PFSK-1 (cell line): ENCODE data around the gene TRIM8.

Source experiments
- FOXP2 ChIP-seq: optimal IDR thresholded peaks from 2 replicates; pipeline ENCODE3; 2011; ENCODE audit warnings: borderline replicate concordance, control low read depth, inconsistent platforms; ENCODE audit not compliant: insufficient read depth; ENCODE audit errors: extremely low read length, extremely low read depth
- POLR2AphosphoS5 ChIP-seq: IDR thresholded peaks from 2 replicates; pipeline ENCODE4 v1.6.1; 2012; ENCODE audit warnings: low read depth, mild to moderate bottlenecking, control low read depth, low read length, moderate library complexity
- REST ChIP-seq, 2 experiments: IDR thresholded peaks; 2 replicates each; pipeline versions ENCODE4 v1.6.1 to v1.8.0; 2011 to 2012; ENCODE audit warnings: low read depth in 2 of 2, low read length in 2 of 2, control low read depth in 1 of 2, inconsistent platforms in 1 of 2, mild to moderate bottlenecking in 1 of 2, moderate library complexity in 1 of 2; ENCODE audit not compliant: insufficient read depth in 1 of 2
- SIN3A ChIP-seq: IDR thresholded peaks from 2 replicates; pipeline ENCODE4 v1.6.1; 2012; ENCODE audit warnings: mild to moderate bottlenecking, low read length, moderate library complexity, borderline replicate concordance; ENCODE audit not compliant: insufficient read depth
- TAF1 ChIP-seq: IDR thresholded peaks from 2 replicates; pipeline ENCODE4 v1.6.1; 2012; ENCODE audit warnings: low read length, control low read depth, borderline replicate concordance; ENCODE audit not compliant: insufficient read depth

The TRIM8 gene

GRCh38 chr10:102627736-102628293, 16.5 kb upstream of the TRIM8 start:
- no peak for TF ChIP-seq FOXP2
- 0 out of 2 replicates have a peak, but pooled peaks have one; percentile 14 for TF ChIP-seq TAF1
- no peak for TF ChIP-seq POLR2AphosphoS5

GRCh38 chr10:102628451-102628911, 15.8 kb upstream of the TRIM8 start:
- TF ChIP-seq TAF1: no peak
- no peak for TF ChIP-seq REST (IDR thresholded peaks at IDR 0.05; ENCODE audit: insufficient read depth in 1 of 2, low read depth in 2 of 2, low read length in 2 of 2)
- no peak for TF ChIP-seq FOXP2
- TF ChIP-seq POLR2AphosphoS5: no peak
- no peak for TF ChIP-seq SIN3A

DNA sequence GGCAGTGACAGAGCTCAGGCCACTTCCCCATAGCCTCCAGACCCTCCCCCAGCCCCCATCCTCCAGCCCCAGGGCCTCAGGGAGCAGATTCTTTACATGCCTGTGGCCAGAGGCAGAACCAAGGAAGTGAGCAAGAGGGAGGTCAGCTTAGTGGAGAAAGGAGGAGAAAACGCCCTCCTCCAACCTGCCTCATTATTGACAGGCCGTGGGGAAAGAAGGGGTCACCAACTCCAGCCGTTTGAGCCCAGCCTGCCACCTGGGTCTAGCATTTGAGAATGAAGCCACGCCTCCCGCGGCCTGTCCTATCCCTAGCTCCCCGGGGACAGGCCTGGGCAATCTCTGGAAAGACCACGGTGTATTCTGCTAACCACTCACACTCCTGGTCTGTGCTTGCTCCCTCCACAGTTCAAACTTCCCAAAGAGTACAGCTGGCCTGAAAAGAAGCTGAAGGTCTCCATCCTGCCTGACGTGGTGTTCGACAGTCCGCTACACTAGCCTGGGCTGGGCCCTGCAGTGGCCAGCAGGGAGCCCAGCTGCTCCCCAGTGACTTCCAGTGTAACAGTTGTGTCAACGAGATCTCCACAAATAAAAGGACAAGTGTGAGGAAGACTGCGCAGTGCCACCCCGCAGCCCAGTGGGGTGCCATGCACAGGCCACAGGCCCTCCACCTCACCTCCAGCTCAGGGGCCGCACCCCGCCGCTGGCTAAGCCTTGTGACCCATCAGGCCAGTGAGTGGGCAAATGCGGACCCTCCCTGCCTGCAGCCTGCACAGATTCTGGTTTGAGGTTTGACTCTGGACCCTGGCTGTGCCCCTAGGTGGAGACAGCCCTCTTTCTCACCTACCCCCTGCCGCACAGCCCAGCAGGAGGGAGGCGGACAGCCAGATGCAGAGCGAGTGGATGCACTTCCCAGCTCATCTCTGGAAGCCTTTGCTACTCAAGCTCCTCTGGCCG, 14.3 kb upstream of the TRIM8 start:
- no peak for TF ChIP-seq TAF1
- no peak for TF ChIP-seq SIN3A
- TF ChIP-seq FOXP2: no peak
- no peak for TF ChIP-seq REST (IDR thresholded peaks at IDR 0.05; ENCODE audit: insufficient read depth in 1 of 2, low read depth in 2 of 2, low read length in 2 of 2)
- TF ChIP-seq POLR2AphosphoS5: no peak

GRCh38 chr10:102630663-102631062, 13.6 kb upstream of the TRIM8 start:
- TF ChIP-seq SIN3A (no peak), POLR2AphosphoS5 (no peak)

DNA sequence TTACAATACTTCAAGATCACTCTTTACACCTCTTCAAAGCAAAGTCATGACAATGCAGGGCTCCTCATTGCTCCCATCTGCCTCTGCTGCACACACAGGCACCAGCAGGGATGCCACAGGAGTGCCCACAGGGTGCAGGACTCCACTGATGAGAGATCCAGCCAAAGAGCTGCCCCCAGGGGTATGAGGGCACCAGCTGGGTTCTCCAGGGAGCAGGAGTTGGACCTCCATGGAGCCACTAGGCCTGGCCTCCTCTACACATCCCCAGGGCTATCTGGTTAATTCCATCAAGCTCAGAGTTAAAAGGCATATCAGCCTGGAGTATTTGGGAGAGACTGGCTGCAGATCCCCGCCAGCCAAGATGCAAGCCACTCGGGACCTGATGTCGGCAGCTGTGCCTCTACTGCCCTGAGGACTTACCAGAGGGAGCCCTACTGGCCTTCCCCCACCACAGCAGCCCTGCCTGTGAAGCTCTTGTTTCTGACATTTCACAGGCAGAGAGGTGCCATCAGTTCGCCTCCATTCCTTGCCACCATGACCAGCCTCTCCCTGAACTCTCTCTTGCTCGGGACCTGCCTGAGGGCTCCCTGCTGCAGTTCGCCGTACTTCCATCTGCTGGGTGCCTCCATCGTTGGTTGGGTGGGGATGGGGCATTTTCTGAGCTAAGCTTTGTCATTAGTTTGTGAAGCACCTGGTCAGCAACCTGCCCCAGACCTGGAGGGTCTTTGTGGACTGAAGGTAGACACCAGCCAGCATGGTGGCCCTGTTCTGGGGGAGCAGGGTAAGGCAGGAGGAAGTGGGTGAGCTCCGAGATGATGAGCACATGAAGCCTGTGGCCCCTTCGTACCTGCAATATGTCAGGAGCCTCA, 12.5 kb upstream of the TRIM8 start:
- TF ChIP-seq FOXP2: no peak

- no peak for TF ChIP-seq POLR2AphosphoS5
- no peak for TF ChIP-seq FOXP2
- TF ChIP-seq REST (IDR thresholded peaks at IDR 0.05; ENCODE audit: insufficient read depth in 1 of 2, low read depth in 2 of 2, low read length in 2 of 2): no peak
- no peak for TF ChIP-seq SIN3A
- TF ChIP-seq TAF1: no peak
Observed at GRCh38 chr10:102632394-102633111, 11.7 kb upstream of the TRIM8 start.
